Testis (tissue), 3 donors: ENCODE data around the gene CAPZB. TPM values are rescaled to one million over a fixed set of nuclear protein-coding genes. Genes with fewer than 3 reads are reported as not detected.

ENCODE experiments used
- DNase-seq: peaks from one replicate; pipeline ENCODE4 v3.0.0-alpha.2; 2019
- H3K27ac ChIP-seq, 2 donors: fragments of 200-600 bp; sonication (generic); one replicate each; pipeline ENCODE4 v1.5.1; 2019
- H3K27me3 ChIP-seq: fragments of 200-600 bp; sonication (generic); one replicate; pipeline ENCODE4 v1.5.1; 2019
- H3K36me3 ChIP-seq: fragments of 200-600 bp; sonication (generic); one replicate; pipeline ENCODE4 v1.5.1; 2017; ENCODE audit warnings: low read depth; ENCODE audit errors: missing control alignments
- H3K4me1 ChIP-seq: fragments of 200-600 bp; sonication (generic); one replicate; pipeline ENCODE4 v1.5.1; 2019
- H3K4me3 ChIP-seq, 2 donors: fragments of 200-600 bp; sonication (generic); one replicate each; pipeline ENCODE4 v1.5.1; 2017 to 2019
- H3K9me3 ChIP-seq: fragments of 200-600 bp; sonication (generic); one replicate; pipeline ENCODE4 v1.5.1; 2017
- CTCF ChIP-seq, 3 experiments: fragments of 450-650 bp in 2 of 3; fragments of 200-600 bp in 1 of 3; sonication (generic) in 1 of 3; IDR thresholded peaks; one replicate each; pipeline ENCODE4 v1.5.1; 2016 to 2019; ENCODE audit warnings: antibody characterized with exemption in 3 of 3, mild to moderate bottlenecking in 2 of 3, moderate library complexity in 1 of 3
- POLR2A ChIP-seq: fragments of 450-650 bp; IDR thresholded peaks from one replicate; pipeline ENCODE4 v1.6.1; 2017; ENCODE audit warnings: antibody characterized with exemption, mild to moderate bottlenecking, moderate library complexity
- WGBS, 2 donors: methylation state at CpG; one replicate each; pipeline ENCODE4 v1.1.5; 2018; 5-methylcytosine and 5-hydroxymethylcytosine counted together
- intact Hi-C: fragments of 100-400 bp; cut with DNase I; formaldehyde crosslinking; loops from one replicate; pipeline ENCODE4 v1.15.1; 2023; ENCODE audit warnings: low total_unique reads
- polyA plus RNA-seq: library from polyadenylated mRNA; stranded (reverse); fragments of 350-450 nt; fragmentation: Illumina TruSeq; extraction: RNeasy Lipid Tissue Mini Kit (QIAGEN cat#74804); gene quantifications from one replicate; pipeline ENCODE4 v1.2.3, GENCODE V29; 2014; ENCODE audit warnings: low read depth, low replicate concordance; ENCODE audit not compliant: insufficient read depth
- total RNA-seq, 2 donors: library from RNA; depleted of rRNA; stranded (reverse); fragments of >200 nt; gene quantifications; one replicate each; pipeline ENCODE4 v1.2.3, GENCODE V29; 2016

The CAPZB gene
- total and polyA plus RNA-seq, 3 donors from 2014 or later: 147 to 502 (median 207) TPM

- Histone ChIP-seq H3K9me3 (no peaks in the 10 kb centered on the region), H3K36me3 (no peaks in the 10 kb centered on the region), H3K4me3 (no peak overlapping the region), H3K27me3 (no peaks in the 10 kb centered on the region), H3K27ac (peak overlapping the region; percentile 92 to 94), H3K4me1 (peaks cover 74% of the 10 kb centered on the region)
- intact Hi-C loops: no loop called here
- WGBS, 2 donors: 57 to 61% methylated on average over 15 of the region's 15 CpGs
- no peak for TF ChIP-seq CTCF (IDR thresholded peaks at IDR 0.05)
- no peak for DNase-seq
Measured at GRCh38 chr1:19432943-19433718, 52.2 kb downstream of the CAPZB start.

GRCh38 chr1:19430121-19431068, 54.9 kb downstream of the CAPZB start:
- TF ChIP-seq POLR2A (no peak), CTCF (IDR thresholded peaks at IDR 0.05) (no peak)
- no peaks in the 10 kb centered on the region for H3K27me3 ChIP-seq
- peaks cover 72% of the 10 kb centered on the region for H3K4me1 ChIP-seq
- H3K9me3 ChIP-seq: no peaks in the 10 kb centered on the region
- 70 to 87% methylated on average over 16 of the region's 16 CpGs for whole genome bisulfite sequencing, 2 donors
- intact Hi-C loops: no loop called here
- no peak overlapping the region for H3K4me3 ChIP-seq
- no peak overlapping the region for H3K27ac ChIP-seq
- no peak for DNase-seq
- no peaks in the 10 kb centered on the region for H3K36me3 ChIP-seq

GRCh38 chr1:19429611-19430010, 55.7 kb downstream of the CAPZB start:
- no peak for DNase-seq
- Histone ChIP-seq H3K36me3 (no peaks in the 10 kb centered on the region), H3K9me3 (no peaks in the 10 kb centered on the region), H3K27ac (peak overlapping the region; percentile 15 to 94), H3K27me3 (no peaks in the 10 kb centered on the region), H3K4me1 (peaks cover 73% of the 10 kb centered on the region), H3K4me3 (no peak overlapping the region)
- TF ChIP-seq CTCF (IDR thresholded peaks at IDR 0.05): no peak
- TF ChIP-seq POLR2A: no peak
- intact Hi-C loops: no loop called here
- 52 to 79% methylated on average over 4 of the region's 4 CpGs for WGBS, 2 donors

- Histone ChIP-seq H3K4me3 (no peak overlapping the region), H3K9me3 (no peaks in the 10 kb centered on the region), H3K36me3 (no peaks in the 10 kb centered on the region), H3K27ac (peak overlapping the region; percentile 71 to 94), H3K4me1 (peaks cover 67% of the 10 kb centered on the region), H3K27me3 (no peaks in the 10 kb centered on the region)
- 38 to 49% methylated on average over 14 of the region's 14 CpGs for WGBS, 2 donors
- DNase-seq: no peak
- intact Hi-C loops: no loop called here
- no peak for TF ChIP-seq CTCF (IDR thresholded peaks at IDR 0.05)
- TF ChIP-seq POLR2A: no peak
Measured at GRCh38 chr1:19427087-19427781, 58.1 kb downstream of the CAPZB start.
